Vagina (tissue), 2 donors: Measurements from ENCODE around the gene AFG3L2. TPM values are rescaled to one million over a fixed set of nuclear protein-coding genes. Genes with fewer than 3 reads are reported as not detected.

Experiments used
- DNase-seq, 2 donors: peaks; one replicate each; pipeline ENCODE4 v3.0.0-alpha.2; 2017; ENCODE audit errors: extremely low spot score in 2 of 2
- H3K27ac ChIP-seq: fragments of 200-600 bp; sonication (generic); one replicate; pipeline ENCODE4 v1.5.1; 2019
- H3K27me3 ChIP-seq: fragments of 200-600 bp; sonication (generic); one replicate; pipeline ENCODE4 v1.5.1; 2019
- H3K36me3 ChIP-seq, 2 donors: fragments of 200-600 bp; sonication (generic); one replicate each; pipeline ENCODE4 v1.5.1; 2017 to 2019
- H3K4me1 ChIP-seq: fragments of 200-600 bp; sonication (generic); one replicate; pipeline ENCODE4 v1.5.1; 2019
- H3K4me3 ChIP-seq, 2 donors: fragments of 200-600 bp; sonication (generic); 1 replicate in 1 of 2; 2 replicates in 1 of 2; pipeline ENCODE4 v1.5.1; 2016 to 2019
- H3K9me3 ChIP-seq: fragments of 200-600 bp; sonication (generic); one replicate; pipeline ENCODE4 v1.5.1; 2019
- POLR2A ChIP-seq, 2 donors: fragments of 450-650 bp; IDR thresholded peaks; one replicate each; pipeline ENCODE4 v1.6.1; 2017; ENCODE audit warnings: antibody characterized with exemption in 2 of 2, mild to moderate bottlenecking in 2 of 2, moderate library complexity in 2 of 2
- POLR2AphosphoS5 ChIP-seq, 2 donors: sonication (generic); formaldehyde crosslinking; IDR thresholded peaks; one replicate each; pipeline ENCODE4 v1.9.0; 2017; ENCODE audit warnings: antibody characterized with exemption in 2 of 2, mild to moderate bottlenecking in 2 of 2, low read depth in 1 of 2; ENCODE audit not compliant: insufficient read depth in 1 of 2
- intact Hi-C: fragments of 100-400 bp; cut with DNase I; formaldehyde crosslinking; loops from one replicate; pipeline ENCODE4 v1.15.1; 2023
- total RNA-seq: library from RNA; depleted of rRNA; stranded (reverse); fragments of >200 nt; gene quantifications from one replicate; pipeline ENCODE4 v1.2.3, GENCODE V29; 2016
- TF ChIP-seq, protein P1 (sequence below), 3 experiments: fragments of 450-650 bp in 2 of 3; fragments of 200-600 bp in 1 of 3; sonication (generic) in 1 of 3; IDR thresholded peaks; one replicate each; pipeline ENCODE4 v1.5.1; 2017 to 2019; ENCODE audit warnings: antibody characterized with exemption in 3 of 3, mild to moderate bottlenecking in 2 of 3, moderate library complexity in 2 of 3

AFG3L2 gene
- total RNA-seq, 1 donor from 2014 or later, result 38.3 TPM

DNA sequence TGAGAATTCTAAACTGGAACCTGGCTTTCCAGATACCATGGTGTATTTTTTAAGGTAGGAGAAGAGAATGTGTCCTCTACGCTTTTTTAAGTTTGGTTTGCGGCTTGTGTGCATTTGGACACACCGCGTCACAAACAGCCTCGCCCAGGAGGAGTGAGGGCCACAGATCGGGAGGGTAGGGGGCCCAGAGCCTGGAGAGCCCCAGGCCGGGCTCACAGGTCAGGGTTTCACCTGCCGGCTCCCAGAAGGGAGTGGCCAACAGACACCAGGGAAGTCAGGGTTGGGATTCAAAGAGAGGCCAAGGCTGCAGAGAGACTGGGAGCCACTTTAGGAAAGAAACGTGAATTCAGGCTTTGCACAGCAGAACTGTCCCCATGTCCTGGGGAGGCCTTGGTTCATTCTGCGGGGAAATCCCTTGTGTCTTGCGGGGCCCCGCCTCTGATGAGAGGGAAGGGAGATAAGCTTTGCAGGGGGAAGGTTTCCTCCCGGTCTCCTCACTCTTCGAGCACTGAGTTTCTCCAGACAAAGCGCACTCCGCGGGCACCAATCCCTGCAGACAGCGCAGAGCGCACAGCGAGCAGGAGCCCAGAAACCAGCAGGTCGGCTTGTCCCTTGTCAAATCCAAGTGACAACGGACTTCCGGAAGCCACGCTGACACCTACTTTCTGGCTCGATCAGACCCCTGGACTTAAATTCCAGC, 70.9 kb downstream of the AFG3L2 start:
- TF ChIP-seq POLR2A (IDR thresholded peaks at IDR 0.05), result no peak
- TF ChIP-seq, protein P1, sequence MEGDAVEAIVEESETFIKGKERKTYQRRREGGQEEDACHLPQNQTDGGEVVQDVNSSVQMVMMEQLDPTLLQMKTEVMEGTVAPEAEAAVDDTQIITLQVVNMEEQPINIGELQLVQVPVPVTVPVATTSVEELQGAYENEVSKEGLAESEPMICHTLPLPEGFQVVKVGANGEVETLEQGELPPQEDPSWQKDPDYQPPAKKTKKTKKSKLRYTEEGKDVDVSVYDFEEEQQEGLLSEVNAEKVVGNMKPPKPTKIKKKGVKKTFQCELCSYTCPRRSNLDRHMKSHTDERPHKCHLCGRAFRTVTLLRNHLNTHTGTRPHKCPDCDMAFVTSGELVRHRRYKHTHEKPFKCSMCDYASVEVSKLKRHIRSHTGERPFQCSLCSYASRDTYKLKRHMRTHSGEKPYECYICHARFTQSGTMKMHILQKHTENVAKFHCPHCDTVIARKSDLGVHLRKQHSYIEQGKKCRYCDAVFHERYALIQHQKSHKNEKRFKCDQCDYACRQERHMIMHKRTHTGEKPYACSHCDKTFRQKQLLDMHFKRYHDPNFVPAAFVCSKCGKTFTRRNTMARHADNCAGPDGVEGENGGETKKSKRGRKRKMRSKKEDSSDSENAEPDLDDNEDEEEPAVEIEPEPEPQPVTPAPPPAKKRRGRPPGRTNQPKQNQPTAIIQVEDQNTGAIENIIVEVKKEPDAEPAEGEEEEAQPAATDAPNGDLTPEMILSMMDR (IDR thresholded peaks at IDR 0.05), result no peak
- no peak for TF ChIP-seq POLR2AphosphoS5 (IDR thresholded peaks at IDR 0.05; ENCODE audit: insufficient read depth in 1 of 2, low read depth in 1 of 2)
- Histone ChIP-seq H3K36me3 (peaks cover 0 to 4% of the 10 kb centered on the region in 2 donors), H3K27ac (peak overlapping the region; percentile 96), H3K9me3 (no peaks in the 10 kb centered on the region), H3K27me3 (no peaks in the 10 kb centered on the region), H3K4me3 (peak overlapping the region in 1 of 2 donors; percentile 67), H3K4me1 (peaks cover 35% of the 10 kb centered on the region)
- intact Hi-C loops, result loop anchor here (5.0 kb wide), 1 partner anchor 351 kb away; the partner anchor contains the start of gene SPIRE1
- peak in 1 of 2 donors; percentile 83 for DNase-seq

DNA sequence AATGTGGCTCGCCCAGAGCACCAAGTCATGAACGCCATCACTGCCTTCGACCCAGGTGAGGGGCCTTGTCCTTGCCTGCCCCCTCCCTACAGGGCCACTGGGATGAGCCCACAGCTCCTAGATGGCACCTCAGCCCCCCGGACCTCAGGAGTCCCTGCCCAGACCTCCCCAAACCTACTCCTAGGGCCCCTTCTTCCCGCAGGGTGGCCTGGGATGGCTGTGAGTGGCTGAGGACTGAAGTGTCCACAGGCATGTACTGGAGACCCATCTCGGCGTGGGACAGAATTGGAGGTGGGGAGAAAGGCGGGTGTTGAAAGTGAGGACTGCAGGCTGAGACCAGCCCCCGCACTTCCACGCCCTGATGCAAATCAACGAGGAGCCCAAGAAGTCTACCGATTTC, 71.8 kb downstream of the AFG3L2 start:
- Histone ChIP-seq H3K27ac (no peak overlapping the region), H3K27me3 (no peaks in the 10 kb centered on the region), H3K4me3 (no peak overlapping the region), H3K9me3 (no peaks in the 10 kb centered on the region), H3K36me3 (no peaks in the 10 kb centered on the region), H3K4me1 (peaks cover 28% of the 10 kb centered on the region)
- no peak for TF ChIP-seq POLR2A (IDR thresholded peaks at IDR 0.05)
- TF ChIP-seq, protein P1 (IDR thresholded peaks at IDR 0.05), result no peak
- TF ChIP-seq POLR2AphosphoS5 (IDR thresholded peaks at IDR 0.05; ENCODE audit: insufficient read depth in 1 of 2, low read depth in 1 of 2), result no peak
- intact Hi-C loops, result loop anchor here (5.0 kb wide), 1 partner anchor 352 kb away; the partner anchor contains the start of gene SPIRE1
- DNase-seq, result peak in 1 of 2 donors; percentile 79

DNA sequence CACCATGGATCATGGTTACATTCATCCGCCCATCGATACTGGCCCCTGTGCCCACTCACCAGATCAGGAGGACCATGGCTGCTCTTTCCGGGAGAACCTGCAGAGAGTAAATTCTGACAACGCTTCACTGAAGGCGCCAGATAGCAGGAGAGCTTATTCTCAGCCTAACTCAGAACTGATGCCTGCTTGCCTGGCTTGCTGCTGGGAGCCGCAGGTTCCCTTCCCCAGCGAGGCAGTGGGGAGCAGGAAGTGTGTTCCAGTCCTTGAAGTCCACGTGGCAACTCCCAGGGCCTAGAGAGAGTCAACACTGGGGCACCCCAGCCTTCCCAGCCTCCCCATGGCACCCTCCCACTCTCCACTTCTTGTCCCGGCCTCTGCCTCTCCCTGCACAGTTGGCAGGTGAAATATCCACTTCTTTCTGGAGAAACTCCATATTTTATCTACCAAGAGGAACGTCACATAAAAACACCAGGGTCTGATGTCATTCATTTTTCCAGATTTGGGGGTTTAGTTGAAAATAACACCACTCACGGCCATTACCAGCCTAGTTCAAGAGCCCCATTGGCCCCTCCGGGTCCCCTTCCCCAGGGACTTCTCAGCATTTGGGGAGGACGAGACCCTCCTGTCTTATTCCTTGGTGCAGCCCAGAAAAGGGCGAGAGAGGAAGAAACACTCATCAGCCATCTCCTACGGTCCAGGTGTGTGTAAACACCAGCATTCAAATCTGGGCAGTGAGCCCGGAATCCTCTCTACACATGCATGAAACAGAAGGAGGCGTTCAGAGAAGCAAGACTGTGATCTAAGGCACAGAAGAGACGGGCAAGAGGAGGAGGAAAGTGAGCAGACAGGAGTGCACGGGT, 72.4 kb downstream of the AFG3L2 start:
- Histone ChIP-seq H3K27me3 (no peaks in the 10 kb centered on the region), H3K36me3 (no peaks in the 10 kb centered on the region), H3K4me1 (peaks cover 21% of the 10 kb centered on the region), H3K4me3 (no peak overlapping the region), H3K9me3 (no peaks in the 10 kb centered on the region), H3K27ac (no peak overlapping the region)
- TF ChIP-seq POLR2AphosphoS5 (IDR thresholded peaks at IDR 0.05; ENCODE audit: insufficient read depth in 1 of 2, low read depth in 1 of 2) (no peak), POLR2A (IDR thresholded peaks at IDR 0.05) (no peak)
- TF ChIP-seq, protein P1 (IDR thresholded peaks at IDR 0.05), result no peak
- intact Hi-C loops, result loop anchor here (5.0 kb wide), 1 partner anchor 353 kb away; the partner anchor contains the start of gene SPIRE1
- DNase-seq, result peak in 1 of 2 donors; percentile 67

DNA sequence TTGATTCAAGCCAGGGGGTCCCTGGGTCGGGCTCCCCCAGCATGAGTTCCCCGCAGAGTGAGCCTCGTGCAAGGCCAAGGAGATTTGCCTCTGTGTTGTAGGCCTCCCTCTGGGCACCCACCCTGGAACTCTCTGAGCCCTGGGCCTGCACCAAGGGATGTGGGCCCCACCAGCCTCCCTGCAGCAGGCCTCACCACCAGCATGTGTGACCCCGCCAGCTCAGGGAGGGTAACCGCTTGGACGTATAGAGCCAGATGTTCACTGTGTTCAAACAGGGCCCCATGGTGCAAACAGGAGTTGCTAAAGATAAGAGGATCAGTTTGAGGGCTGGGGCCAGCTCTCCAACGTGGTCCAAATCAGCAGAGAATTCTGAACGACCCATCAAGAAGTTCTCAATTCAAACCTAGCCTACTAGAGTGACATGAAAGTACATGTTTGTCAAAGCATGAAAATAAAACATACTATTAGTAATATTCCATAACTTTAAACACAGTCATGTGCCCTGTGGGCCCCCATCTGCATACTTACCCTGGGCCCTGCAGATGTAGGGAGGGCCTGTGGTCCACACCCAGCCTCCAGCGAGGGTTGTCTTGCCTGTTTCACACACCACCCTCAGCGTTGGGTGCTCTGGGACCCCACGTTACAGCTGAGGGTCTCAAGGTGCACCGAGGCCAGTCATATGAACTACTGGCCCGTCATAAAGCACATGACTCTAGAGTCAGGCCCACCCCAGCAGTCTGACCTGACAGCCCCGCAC, 74.5 kb downstream of the AFG3L2 start:
- no peaks in the 10 kb centered on the region for H3K27me3 ChIP-seq
- peak in 1 of 2 donors; percentile 56 for DNase-seq
- H3K9me3 ChIP-seq, result no peaks in the 10 kb centered on the region
- H3K4me1 ChIP-seq, result peaks cover 13% of the 10 kb centered on the region
- H3K27ac ChIP-seq, result no peak overlapping the region
- H3K36me3 ChIP-seq, result no peaks in the 10 kb centered on the region
- intact Hi-C loops, result no loop called here
- TF ChIP-seq, protein P1 (IDR thresholded peaks at IDR 0.05), result no peak
- TF ChIP-seq POLR2AphosphoS5 (IDR thresholded peaks at IDR 0.05; ENCODE audit: insufficient read depth in 1 of 2, low read depth in 1 of 2) (no peak), POLR2A (IDR thresholded peaks at IDR 0.05) (no peak)
- H3K4me3 ChIP-seq, result no peak overlapping the region
